Mesendoderm (in vitro differentiated cells): ENCODE data around the gene TBC1D17.

Experiments
- DNase-seq: peaks from one replicate; pipeline ENCODE4 v3.0.0; 2013
- H2AK5ac ChIP-seq: 2 replicates; pipeline ENCODE4 v1.6.1; 2013; ENCODE audit warnings: low read length, inconsistent platforms
- H2BK120ac ChIP-seq: 2 replicates; pipeline ENCODE4 v1.6.1; 2013; ENCODE audit warnings: low read depth, mild to moderate bottlenecking, low read length, moderate library complexity, mixed read lengths
- H2BK15ac ChIP-seq: replicated peaks from 2 replicates; pipeline ENCODE4 v1.6.1; 2013; ENCODE audit warnings: low read depth, mild to moderate bottlenecking, moderate library complexity
- H2BK5ac ChIP-seq: 2 replicates; pipeline ENCODE4 v1.6.1; 2013; ENCODE audit warnings: low read length, inconsistent platforms
- H3K18ac ChIP-seq: 2 replicates; pipeline ENCODE4 v1.6.1; 2013; ENCODE audit warnings: mild to moderate bottlenecking, low read length, mixed read lengths
- H3K23ac ChIP-seq: one replicate; pipeline ENCODE4 v1.6.1; 2013; ENCODE audit warnings: low read length
- H3K27ac ChIP-seq: 2 replicates; pipeline ENCODE4 v1.5.1; 2013; ENCODE audit warnings: low read depth, mild to moderate bottlenecking, inconsistent platforms, low read length, moderate library complexity
- H3K27me3 ChIP-seq: 2 replicates; pipeline ENCODE4 v1.6.1; 2013; ENCODE audit warnings: low read length, control low read depth, mild to moderate bottlenecking, inconsistent platforms; ENCODE audit not compliant: insufficient read depth, poor library complexity
- H3K36me3 ChIP-seq: 2 replicates; pipeline ENCODE4 v1.6.1; 2013; ENCODE audit warnings: low read length, inconsistent platforms; ENCODE audit not compliant: control insufficient read depth, insufficient read depth
- H3K4ac ChIP-seq: one replicate; pipeline ENCODE4 v1.6.1; 2013; ENCODE audit warnings: low read depth, mild to moderate bottlenecking, low read length, moderate library complexity
- H3K4me1 ChIP-seq: 2 replicates; pipeline ENCODE4 v1.6.1; 2013; ENCODE audit warnings: low read depth, low read length, inconsistent platforms; ENCODE audit not compliant: control insufficient read depth
- H3K4me2 ChIP-seq: 2 replicates; pipeline ENCODE4 v1.6.1; 2013; ENCODE audit warnings: low read length
- H3K4me3 ChIP-seq: 2 replicates; pipeline ENCODE4 v1.5.1; 2013; ENCODE audit warnings: mild to moderate bottlenecking, low read length
- H3K56ac ChIP-seq: one replicate; pipeline ENCODE4 v1.6.1; 2013; ENCODE audit warnings: low read length
- H3K79me1 ChIP-seq: 2 replicates; pipeline ENCODE4 v1.6.1; 2013; ENCODE audit warnings: low read length, inconsistent platforms
- H3K79me2 ChIP-seq: 2 replicates; pipeline ENCODE4 v1.6.1; 2013; ENCODE audit warnings: mild to moderate bottlenecking, low read length; ENCODE audit not compliant: control insufficient read depth, insufficient read depth
- H3K9ac ChIP-seq: 2 replicates; pipeline ENCODE4 v1.6.1; 2013; ENCODE audit warnings: low read length, inconsistent platforms
- H4K5ac ChIP-seq: one replicate; pipeline ENCODE4 v1.6.1; 2013; ENCODE audit warnings: low read length
- H4K8ac ChIP-seq: one replicate; pipeline ENCODE4 v1.6.1; 2013; ENCODE audit warnings: low read depth, mild to moderate bottlenecking, control low read depth, low read length, moderate library complexity
- WGBS: extraction: QIAGEN DNeasy Blood & Tissue Kit; methylation state at CpG from one replicate; pipeline ENCODE4 v1.1.7; 2013; ENCODE audit warnings: low lambda C conversion rate, missing lambda C conversion rate; ENCODE audit not compliant: insufficient coverage; ENCODE audit errors: extremely low coverage; 5-methylcytosine and 5-hydroxymethylcytosine counted together

TBC1D17 gene

DNA sequence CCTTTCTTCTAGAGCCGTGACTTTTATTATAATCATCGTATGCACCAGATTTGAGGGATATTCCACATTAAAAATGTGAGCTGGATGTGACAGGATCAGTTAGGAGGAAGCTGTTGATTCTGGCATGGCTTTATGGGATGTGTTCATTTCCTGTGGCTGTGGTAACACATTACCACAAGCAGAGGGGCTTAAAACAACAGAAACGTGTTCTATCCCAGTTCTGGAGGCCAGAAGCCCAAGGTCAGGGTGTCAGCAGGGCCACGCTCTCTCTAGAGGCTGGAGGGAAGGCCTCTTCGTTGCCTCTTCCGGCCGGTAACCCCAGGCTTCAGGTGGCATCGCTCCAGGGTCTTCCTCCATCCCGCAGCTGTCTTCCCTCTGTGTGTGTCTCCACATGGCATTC is 44.9 kb upstream of the TBC1D17 start:
- Histone ChIP-seq H2BK15ac (no peak overlapping the region), H4K8ac (no peak overlapping the region), H2BK120ac (no peak overlapping the region), H3K27ac (no peak overlapping the region), H3K4me2 (no peak overlapping the region), H3K56ac (no peak overlapping the region), H2BK5ac (no peak overlapping the region), H3K4me3 (no peak overlapping the region), H3K23ac (no peak overlapping the region), H2AK5ac (no peak overlapping the region), H3K4me1 (no peaks in the 10 kb centered on the region), H3K79me1 (no peaks in the 10 kb centered on the region), H3K79me2 (no peaks in the 10 kb centered on the region), H3K4ac (no peak overlapping the region), H4K5ac (no peak overlapping the region), H3K18ac (no peak overlapping the region), H3K9ac (no peak overlapping the region), H3K27me3 (no peaks in the 10 kb centered on the region), H3K36me3 (peaks cover 1% of the 10 kb centered on the region)
- DNase-seq: no peak
- no CpG with 5 or more reads among the region's 9 CpGs for WGBS

DNA sequence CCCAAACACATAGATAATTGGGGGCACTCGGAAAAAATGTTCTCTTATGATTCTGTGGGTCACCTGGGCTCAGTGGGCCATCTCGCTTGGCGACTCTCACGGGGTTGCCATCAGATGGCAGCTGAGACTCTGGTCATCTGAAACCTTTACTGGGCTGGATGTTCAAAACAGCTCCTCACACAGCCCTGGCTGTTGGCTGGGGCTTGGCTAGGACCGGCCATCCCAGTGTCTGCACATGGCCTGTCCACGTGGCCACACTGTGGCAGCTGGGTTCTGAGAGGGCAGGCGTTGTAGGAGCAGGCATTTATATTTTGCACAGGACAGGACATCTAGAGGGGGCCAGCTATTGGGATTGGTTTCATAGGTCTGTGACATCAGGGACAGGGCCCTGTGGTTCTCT is 43.9 kb upstream of the TBC1D17 start:
- no peak overlapping the region for H3K4me2 ChIP-seq
- no peak overlapping the region for H2AK5ac ChIP-seq
- no peak for DNase-seq
- H2BK120ac ChIP-seq: no peak overlapping the region
- H3K18ac ChIP-seq: no peak overlapping the region
- no peak overlapping the region for H3K4me3 ChIP-seq
- H3K4me1 ChIP-seq: no peaks in the 10 kb centered on the region
- no peak overlapping the region for H4K5ac ChIP-seq
- H3K4ac ChIP-seq: no peak overlapping the region
- H4K8ac ChIP-seq: no peak overlapping the region
- no peaks in the 10 kb centered on the region for H3K79me1 ChIP-seq
- no CpG with 5 or more reads among the region's 7 CpGs for WGBS
- H2BK5ac ChIP-seq: no peak overlapping the region
- H3K56ac ChIP-seq: no peak overlapping the region
- H3K9ac ChIP-seq: no peak overlapping the region
- H3K27ac ChIP-seq: no peak overlapping the region
- peaks cover 1% of the 10 kb centered on the region for H3K36me3 ChIP-seq
- no peaks in the 10 kb centered on the region for H3K79me2 ChIP-seq
- no peaks in the 10 kb centered on the region for H3K27me3 ChIP-seq
- H2BK15ac ChIP-seq: no peak overlapping the region
- no peak overlapping the region for H3K23ac ChIP-seq

- no peak overlapping the region for H4K5ac ChIP-seq
- no peak overlapping the region for H3K4me2 ChIP-seq
- H3K79me2 ChIP-seq: no peaks in the 10 kb centered on the region
- H3K27me3 ChIP-seq: no peaks in the 10 kb centered on the region
- no peak overlapping the region for H4K8ac ChIP-seq
- H3K4ac ChIP-seq: no peak overlapping the region
- H2BK120ac ChIP-seq: no peak overlapping the region
- DNase-seq: no peak
- no peak overlapping the region for H3K27ac ChIP-seq
- no peak overlapping the region for H3K4me3 ChIP-seq
- H2BK5ac ChIP-seq: no peak overlapping the region
- H3K4me1 ChIP-seq: no peaks in the 10 kb centered on the region
- no peak overlapping the region for H2BK15ac ChIP-seq
- no CpG with 5 or more reads among the region's 12 CpGs for WGBS
- H3K56ac ChIP-seq: no peak overlapping the region
- H3K79me1 ChIP-seq: no peaks in the 10 kb centered on the region
- no peak overlapping the region for H3K9ac ChIP-seq
- no peak overlapping the region for H3K23ac ChIP-seq
- H3K36me3 ChIP-seq: peaks cover 1% of the 10 kb centered on the region
- H2AK5ac ChIP-seq: no peak overlapping the region
- H3K18ac ChIP-seq: no peak overlapping the region
Observed at GRCh38 chr19:49835562-49835961, 41.9 kb upstream of the TBC1D17 start.

- H3K4me1 ChIP-seq: no peaks in the 10 kb centered on the region
- H3K4me3 ChIP-seq: no peak overlapping the region
- DNase-seq: no peak
- H3K4me2 ChIP-seq: no peak overlapping the region
- no peaks in the 10 kb centered on the region for H3K27me3 ChIP-seq
- no peak overlapping the region for H2BK5ac ChIP-seq
- peaks cover 1% of the 10 kb centered on the region for H3K36me3 ChIP-seq
- no CpG with 5 or more reads among the region's 20 CpGs for WGBS
- no peak overlapping the region for H2AK5ac ChIP-seq
- H3K79me1 ChIP-seq: no peaks in the 10 kb centered on the region
- no peaks in the 10 kb centered on the region for H3K79me2 ChIP-seq
- H3K4ac ChIP-seq: no peak overlapping the region
- H3K23ac ChIP-seq: no peak overlapping the region
- H4K5ac ChIP-seq: no peak overlapping the region
- H4K8ac ChIP-seq: no peak overlapping the region
- no peak overlapping the region for H2BK120ac ChIP-seq
- no peak overlapping the region for H3K27ac ChIP-seq
- H2BK15ac ChIP-seq: no peak overlapping the region
- H3K9ac ChIP-seq: no peak overlapping the region
- no peak overlapping the region for H3K18ac ChIP-seq
- no peak overlapping the region for H3K56ac ChIP-seq
Observed at GRCh38 chr19:49836176-49837008, 41.1 kb upstream of the TBC1D17 start.

DNA sequence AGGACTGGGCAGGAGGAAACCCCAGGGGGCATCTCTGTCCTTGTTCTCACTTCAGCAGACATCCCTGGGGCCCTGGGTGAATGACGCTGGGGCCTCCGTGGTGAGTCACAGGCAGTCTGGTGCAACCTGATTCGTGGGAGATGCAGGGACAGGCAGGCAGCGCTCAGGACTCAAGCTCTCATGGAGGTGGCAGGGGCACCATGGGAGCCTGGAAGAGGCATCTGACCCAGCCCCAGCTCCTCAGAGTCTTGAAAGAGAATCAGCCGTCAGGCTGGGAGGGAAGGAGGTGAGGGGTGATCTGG is 40.5 kb upstream of the TBC1D17 start:
- H3K79me1 ChIP-seq: no peaks in the 10 kb centered on the region
- H3K4me2 ChIP-seq: no peak overlapping the region
- H4K8ac ChIP-seq: no peak overlapping the region
- H3K18ac ChIP-seq: no peak overlapping the region
- no peak overlapping the region for H3K23ac ChIP-seq
- no peak overlapping the region for H3K9ac ChIP-seq
- no peak overlapping the region for H4K5ac ChIP-seq
- H3K4ac ChIP-seq: no peak overlapping the region
- WGBS: no CpG with 5 or more reads among the region's 5 CpGs
- no peak overlapping the region for H3K4me3 ChIP-seq
- H3K27me3 ChIP-seq: no peaks in the 10 kb centered on the region
- no peak overlapping the region for H3K56ac ChIP-seq
- H2AK5ac ChIP-seq: no peak overlapping the region
- peaks cover 1% of the 10 kb centered on the region for H3K36me3 ChIP-seq
- DNase-seq: no peak
- no peak overlapping the region for H2BK15ac ChIP-seq
- no peaks in the 10 kb centered on the region for H3K79me2 ChIP-seq
- no peak overlapping the region for H3K27ac ChIP-seq
- no peaks in the 10 kb centered on the region for H3K4me1 ChIP-seq
- no peak overlapping the region for H2BK5ac ChIP-seq
- no peak overlapping the region for H2BK120ac ChIP-seq

GRCh38 chr19:49837425-49837824 is 40.1 kb upstream of the TBC1D17 start:
- H3K23ac ChIP-seq: no peak overlapping the region
- H2BK5ac ChIP-seq: no peak overlapping the region
- H2AK5ac ChIP-seq: no peak overlapping the region
- H3K56ac ChIP-seq: no peak overlapping the region
- no peak overlapping the region for H4K8ac ChIP-seq
- H3K4me3 ChIP-seq: no peak overlapping the region
- no peaks in the 10 kb centered on the region for H3K27me3 ChIP-seq
- no peak overlapping the region for H3K4me2 ChIP-seq
- H2BK120ac ChIP-seq: no peak overlapping the region
- H3K4ac ChIP-seq: no peak overlapping the region
- no peaks in the 10 kb centered on the region for H3K79me2 ChIP-seq
- no CpG with 5 or more reads among the region's 9 CpGs for WGBS
- no peaks in the 10 kb centered on the region for H3K79me1 ChIP-seq
- H3K9ac ChIP-seq: no peak overlapping the region
- H3K27ac ChIP-seq: no peak overlapping the region
- DNase-seq: no peak
- H3K4me1 ChIP-seq: no peaks in the 10 kb centered on the region
- H3K36me3 ChIP-seq: no peaks in the 10 kb centered on the region
- no peak overlapping the region for H3K18ac ChIP-seq
- no peak overlapping the region for H4K5ac ChIP-seq
- H2BK15ac ChIP-seq: no peak overlapping the region
